C4-2B (cell line): ENCODE data around the gene PRKCQ.

Experiments
- CTCF ChIP-seq: fragments of 450-650 bp; conservative IDR thresholded peaks from 2 replicates; pipeline ENCODE4 v1.5.1; 2017; ENCODE audit warnings: mild to moderate bottlenecking
- ZFX ChIP-seq: fragments of 450-650 bp; IDR thresholded peaks from 2 replicates; pipeline ENCODE4 v1.6.1; 2017

DNA sequence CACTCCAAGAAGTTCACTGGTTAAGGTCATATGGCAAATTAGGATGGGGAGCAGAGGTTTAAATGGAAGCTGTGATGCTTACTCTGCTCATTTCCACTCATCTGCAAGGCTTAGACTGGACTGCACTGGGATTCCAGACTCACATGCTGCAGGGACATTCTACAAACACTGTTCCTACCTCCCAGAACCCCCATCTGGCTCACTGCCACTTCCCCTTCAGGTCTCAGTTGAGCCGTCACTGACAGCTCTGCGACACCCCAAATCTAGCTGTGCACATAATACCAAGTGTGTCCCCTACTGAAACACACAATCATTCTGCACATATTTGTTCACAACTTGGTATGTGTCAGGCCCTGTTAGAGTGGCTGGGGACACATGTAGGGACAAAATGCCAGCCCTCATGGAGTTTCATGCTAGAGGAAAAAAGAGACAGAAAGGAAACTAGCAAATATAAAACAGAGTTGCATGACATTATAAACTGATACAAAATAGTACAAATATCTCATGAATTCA is 5.4 kb downstream of the PRKCQ start:
- no peak for TF ChIP-seq CTCF
- no peak for TF ChIP-seq ZFX
